ENCODE measurements around the gene KRTAP1-5. TPM values are rescaled to one million over a fixed set of nuclear protein-coding genes. Genes with fewer than 3 reads are reported as not detected.

KRTAP1-5 gene
- polyA plus RNA-seq, 1 of the 3 experiments (the other 2 are of a cell fraction) = not detected

DNA sequence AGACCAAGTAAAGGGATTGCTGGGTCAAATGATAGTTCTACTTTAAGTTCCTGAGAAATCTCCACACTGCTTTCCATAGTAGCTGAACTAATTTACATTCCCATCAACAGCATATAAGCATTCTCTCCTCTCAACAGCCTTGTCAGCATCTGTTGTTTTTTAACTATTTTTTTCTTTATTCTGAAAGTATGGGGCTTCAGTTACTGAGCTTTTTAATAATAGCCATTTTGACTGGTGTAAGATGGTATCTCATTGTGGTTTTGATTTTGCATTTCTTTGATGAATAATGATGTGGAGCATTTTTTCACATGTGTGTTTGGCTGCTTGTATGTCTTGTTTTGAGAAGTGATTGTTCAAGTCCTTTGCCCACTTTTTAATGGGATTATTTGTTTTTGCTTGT, 25.6 kb upstream of the KRTAP1-5 start:
- Histone ChIP-seq H3K27me3 (ENCODE audit: insufficient read depth) (no peaks in the 10 kb centered on the region), H3K27ac (ENCODE audit: low read depth in 2 of 2, low read length in 1 of 2) (no peak overlapping the region), H3K9me2 (no peaks in the 10 kb centered on the region), H3K9ac (no peak overlapping the region), H3F3A (replicated peaks; ENCODE audit: insufficient read depth) (peaks cover 10% of the 10 kb centered on the region), H3K9me3 (no peaks in the 10 kb centered on the region), H3K4me3 (ENCODE audit: low read depth in 2 of 2, low read length in 1 of 2) (no peak overlapping the region), H2AFZ (ENCODE audit: low read depth) (no peak overlapping the region), H3K79me2 (ENCODE audit: insufficient read depth) (no peaks in the 10 kb centered on the region), H4K20me1 (ENCODE audit: insufficient read depth) (no peaks in the 10 kb centered on the region), H3K4me1 (ENCODE audit: control insufficient read depth in 1 of 2, insufficient read depth in 2 of 2, low read depth in 1 of 2, low read length in 1 of 2) (no peaks in the 10 kb centered on the region), H3K36me3 (replicated peaks in 1 of 2; ENCODE audit: control insufficient read depth in 1 of 2, insufficient read depth in 2 of 2, low read length in 1 of 2) (peaks cover 0 to 4% of the 10 kb centered on the region in 2 experiments), H3K4me2 (no peak overlapping the region)
- TF ChIP-seq FOXM1 (IDR thresholded peaks at IDR 0.05; ENCODE audit: low read depth) = no peak
- peak; percentile 13; the same call in 1 of the 2 replicates for TF ChIP-seq TCF12 (IDR thresholded peaks at IDR 0.05)
- no peak for DNase-seq
- ChIA-PET CTCF (interaction anchor here (1.3 kb wide), 1 partner anchor 34 kb away, joined by 5 read pairs; no protein-coding TSS in a partner anchor), POLR2A (no interaction called here)

DNA sequence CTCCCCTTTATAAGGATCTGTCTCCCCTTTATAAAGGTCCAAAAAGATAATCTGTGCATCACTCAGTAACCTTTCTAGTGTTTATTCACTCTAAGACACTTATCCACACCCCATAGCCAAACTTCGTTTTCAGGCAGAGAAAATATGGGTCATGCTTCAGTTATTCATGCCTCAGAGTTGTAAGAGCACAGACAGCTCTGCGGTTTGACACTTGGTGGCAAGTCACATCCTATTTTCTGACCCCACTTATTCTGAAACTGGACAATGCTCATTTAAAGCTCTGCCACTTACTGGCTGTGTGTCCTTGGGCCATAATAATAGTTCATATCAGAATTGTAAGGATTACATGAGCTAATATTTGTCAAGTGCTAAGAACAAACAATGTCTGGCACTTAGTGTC, 22.1 kb upstream of the KRTAP1-5 start:
- Histone ChIP-seq H2AFZ (ENCODE audit: low read depth) (peak overlapping the region; percentile 44; the same call in 1 of the 2 replicates), H3K9me3 (no peaks in the 10 kb centered on the region), H3K79me2 (ENCODE audit: insufficient read depth) (no peaks in the 10 kb centered on the region), H3K9ac (no peak overlapping the region), H3K36me3 (replicated peaks in 1 of 2; ENCODE audit: control insufficient read depth in 1 of 2, insufficient read depth in 2 of 2, low read length in 1 of 2) (peaks cover 0 to 4% of the 10 kb centered on the region in 2 experiments), H3F3A (replicated peaks; ENCODE audit: insufficient read depth) (peaks cover 10% of the 10 kb centered on the region), H3K27ac (ENCODE audit: low read depth in 2 of 2, low read length in 1 of 2) (peak overlapping the region in 1 of 2 experiments; percentile 44; a peak in 2 of 4 replicates), H3K27me3 (ENCODE audit: insufficient read depth) (no peaks in the 10 kb centered on the region), H3K9me2 (no peaks in the 10 kb centered on the region), H3K4me3 (ENCODE audit: low read depth in 2 of 2, low read length in 1 of 2) (no peak overlapping the region), H4K20me1 (ENCODE audit: insufficient read depth) (no peaks in the 10 kb centered on the region), H3K4me1 (ENCODE audit: control insufficient read depth in 1 of 2, insufficient read depth in 2 of 2, low read depth in 1 of 2, low read length in 1 of 2) (no peaks in the 10 kb centered on the region), H3K4me2 (peak overlapping the region; percentile 14)
- TF ChIP-seq JUND (IDR thresholded peaks at IDR 0.05) (no peak), EZH2phosphoT487 (IDR thresholded peaks at IDR 0.05; ENCODE audit: borderline replicate concordance, low read depth) (no peak), TAF1 (IDR thresholded peaks at IDR 0.05; ENCODE audit: borderline replicate concordance, low read depth, low read length) (no peak), MEF2A (IDR thresholded peaks at IDR 0.05; ENCODE audit: borderline replicate concordance, low read depth) (no peak), YY1 (IDR thresholded peaks at IDR 0.05; ENCODE audit: low read depth) (no peak), RAD21 (IDR thresholded peaks at IDR 0.05; ENCODE audit: low read length) (no peak), CHD2 (IDR thresholded peaks at IDR 0.05; ENCODE audit: low read length, partially characterized antibody) (no peak), PBX3 (IDR thresholded peaks at IDR 0.05) (no peak)
- ChIA-PET POLR2A (no interaction called here), CTCF (interaction anchor here (1.4 kb wide), 1 partner anchor 614 kb away, joined by 3 read pairs; no protein-coding TSS in a partner anchor)
- 10% methylated on average over 2 of the region's 2 CpGs for WGBS (ENCODE audit: low lambda C conversion rate)
- DNase-seq = no peak

- Histone ChIP-seq H3K4me3 (ENCODE audit: low read depth in 2 of 2, low read length in 1 of 2) (no peak overlapping the region), H3K9me3 (no peaks in the 10 kb centered on the region), H3K9ac (no peak overlapping the region), H3K9me2 (no peaks in the 10 kb centered on the region), H2AFZ (ENCODE audit: low read depth) (peak overlapping the region; percentile 44; the same call in 1 of the 2 replicates), H3F3A (replicated peaks; ENCODE audit: insufficient read depth) (peaks cover 10% of the 10 kb centered on the region), H3K27ac (ENCODE audit: low read depth in 2 of 2, low read length in 1 of 2) (peak overlapping the region in 1 of 2 experiments; percentile 44; a peak in 2 of 4 replicates), H3K36me3 (replicated peaks in 1 of 2; ENCODE audit: control insufficient read depth in 1 of 2, insufficient read depth in 2 of 2, low read length in 1 of 2) (peaks cover 0 to 3% of the 10 kb centered on the region in 2 experiments), H3K27me3 (ENCODE audit: insufficient read depth) (no peaks in the 10 kb centered on the region), H3K4me2 (peak overlapping the region; percentile 14), H3K4me1 (ENCODE audit: control insufficient read depth in 1 of 2, insufficient read depth in 2 of 2, low read depth in 1 of 2, low read length in 1 of 2) (no peaks in the 10 kb centered on the region), H3K79me2 (ENCODE audit: insufficient read depth) (no peaks in the 10 kb centered on the region), H4K20me1 (ENCODE audit: insufficient read depth) (no peaks in the 10 kb centered on the region)
- ChIA-PET CTCF (interaction anchor here (0.6 to 1.4 kb wide), 2 partner anchors 32 to 614 kb away, joined by 3 read pairs; no protein-coding TSS in a partner anchor), POLR2A (no interaction called here)
- 3% methylated on average over 7 of the region's 7 CpGs for WGBS (ENCODE audit: low lambda C conversion rate)
- no peak for DNase-seq
- TF ChIP-seq EP300 (IDR thresholded peaks at IDR 0.05; ENCODE audit: borderline replicate concordance in 1 of 2, low read depth in 1 of 2, low read length in 1 of 2) (no peak), TEAD4 (IDR thresholded peaks at IDR 0.05; ENCODE audit: borderline replicate concordance, insufficient read depth) (no peak), JUND (IDR thresholded peaks at IDR 0.05) (no peak), FOSL2 (IDR thresholded peaks at IDR 0.05; ENCODE audit: borderline replicate concordance, low read depth) (no peak), MEF2A (IDR thresholded peaks at IDR 0.05; ENCODE audit: borderline replicate concordance, low read depth) (no peak), TCF12 (IDR thresholded peaks at IDR 0.05) (no peak), SMC3 (IDR thresholded peaks at IDR 0.05; ENCODE audit: low read depth, low read length) (no peak), NRF1 (IDR thresholded peaks at IDR 0.05; ENCODE audit: low read depth, low read length) (no peak), POLR2AphosphoS5 (IDR thresholded peaks at IDR 0.05; ENCODE audit: low read depth, low read length) (no peak), RCOR1 (IDR thresholded peaks at IDR 0.05; ENCODE audit: low read length) (no peak)
- TF ChIP-seq, protein P1, sequence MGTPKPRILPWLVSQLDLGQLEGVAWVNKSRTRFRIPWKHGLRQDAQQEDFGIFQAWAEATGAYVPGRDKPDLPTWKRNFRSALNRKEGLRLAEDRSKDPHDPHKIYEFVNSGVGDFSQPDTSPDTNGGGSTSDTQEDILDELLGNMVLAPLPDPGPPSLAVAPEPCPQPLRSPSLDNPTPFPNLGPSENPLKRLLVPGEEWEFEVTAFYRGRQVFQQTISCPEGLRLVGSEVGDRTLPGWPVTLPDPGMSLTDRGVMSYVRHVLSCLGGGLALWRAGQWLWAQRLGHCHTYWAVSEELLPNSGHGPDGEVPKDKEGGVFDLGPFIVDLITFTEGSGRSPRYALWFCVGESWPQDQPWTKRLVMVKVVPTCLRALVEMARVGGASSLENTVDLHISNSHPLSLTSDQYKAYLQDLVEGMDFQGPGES (IDR thresholded peaks at IDR 0.05; ENCODE audit: low read depth, low read length) = no peak
- TF ChIP-seq, protein P2, sequence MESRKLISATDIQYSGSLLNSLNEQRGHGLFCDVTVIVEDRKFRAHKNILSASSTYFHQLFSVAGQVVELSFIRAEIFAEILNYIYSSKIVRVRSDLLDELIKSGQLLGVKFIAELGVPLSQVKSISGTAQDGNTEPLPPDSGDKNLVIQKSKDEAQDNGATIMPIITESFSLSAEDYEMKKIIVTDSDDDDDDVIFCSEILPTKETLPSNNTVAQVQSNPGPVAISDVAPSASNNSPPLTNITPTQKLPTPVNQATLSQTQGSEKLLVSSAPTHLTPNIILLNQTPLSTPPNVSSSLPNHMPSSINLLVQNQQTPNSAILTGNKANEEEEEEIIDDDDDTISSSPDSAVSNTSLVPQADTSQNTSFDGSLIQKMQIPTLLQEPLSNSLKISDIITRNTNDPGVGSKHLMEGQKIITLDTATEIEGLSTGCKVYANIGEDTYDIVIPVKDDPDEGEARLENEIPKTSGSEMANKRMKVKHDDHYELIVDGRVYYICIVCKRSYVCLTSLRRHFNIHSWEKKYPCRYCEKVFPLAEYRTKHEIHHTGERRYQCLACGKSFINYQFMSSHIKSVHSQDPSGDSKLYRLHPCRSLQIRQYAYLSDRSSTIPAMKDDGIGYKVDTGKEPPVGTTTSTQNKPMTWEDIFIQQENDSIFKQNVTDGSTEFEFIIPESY (IDR thresholded peaks at IDR 0.05; ENCODE audit: borderline replicate concordance, low read depth) = no peak
Observed at GRCh38 chr17:41048441-41048840, 21.4 kb upstream of the KRTAP1-5 start.

All from SK-N-SH (cell line).